Psoas muscle (tissue), 8 donors: ENCODE data around the gene INVS. TPM values are rescaled to one million over a fixed set of nuclear protein-coding genes. Genes with fewer than 3 reads are reported as not detected.

ENCODE experiments used
- ATAC-seq, 4 donors: fragments of 200-7000 bp; cut with Tn5 transposase; one replicate each; pipeline ENCODE4 v1.9.1; 2020; ENCODE audit warnings: moderate library complexity in 3 of 4, mild to moderate bottlenecking in 2 of 4
- DNase-seq, 2 donors: peaks; one replicate each; pipeline ENCODE4 v3.0.0-alpha.2; 2020
- H3K27ac ChIP-seq: fragments of 200-600 bp; one replicate; pipeline ENCODE4 v1.8.0; 2022
- H3K27me3 ChIP-seq, 3 donors: fragments of 200-600 bp in 1 of 3; one replicate each; pipeline versions ENCODE4 v1.6.1 to v1.8.0; 2013 to 2022; ENCODE audit warnings: low read length in 2 of 3, mild to moderate bottlenecking in 2 of 3, moderate library complexity in 1 of 3; ENCODE audit not compliant: insufficient read depth in 3 of 3
- H3K36me3 ChIP-seq, 2 donors: fragments of 200-600 bp in 1 of 2; one replicate each; pipeline versions ENCODE4 v1.6.1 to v1.8.0; 2013 to 2022; ENCODE audit warnings: low read depth in 1 of 2, mild to moderate bottlenecking in 1 of 2, moderate library complexity in 1 of 2; ENCODE audit not compliant: insufficient read depth in 1 of 2
- H3K4me1 ChIP-seq: fragments of 200-600 bp; one replicate; pipeline ENCODE4 v1.8.0; 2022
- H3K4me3 ChIP-seq: fragments of 200-600 bp; one replicate; pipeline ENCODE4 v1.8.0; 2022; ENCODE audit warnings: mild to moderate bottlenecking
- H3K9me3 ChIP-seq: fragments of 200-600 bp; one replicate; pipeline ENCODE4 v1.8.0; 2022
- CTCF ChIP-seq: fragments of 200-600 bp; IDR thresholded peaks from one replicate; pipeline ENCODE4 v1.8.0; 2022; ENCODE audit warnings: antibody characterized with exemption
- WGBS, 3 donors: extraction: QIAGEN DNeasy Blood & Tissue Kit; methylation state at CpG; one replicate each; pipeline versions ENCODE4 v1.1.6 to v1.1.7; 2013; 5-methylcytosine and 5-hydroxymethylcytosine counted together
- intact Hi-C, 2 donors: fragments of 100-400 bp; cut with DNase I; formaldehyde crosslinking; loops; one replicate each; pipeline versions ENCODE4 v1.11.0 to v1.14.2; 2022
- polyA plus RNA-seq, 3 donors: library from polyadenylated mRNA; stranded (reverse); fragments of 200-250 nt; gene quantifications; one replicate each; pipeline ENCODE4 v1.2.3, GENCODE V29; 2013
- total RNA-seq, 4 donors: library from RNA; stranded (reverse); fragmentation: NEBNext Ultra II Directional in 2 of 4; extraction: Animal tissue kit (Norgen Biotek cat#: 25700) in 2 of 4; gene quantifications; one replicate each; pipeline versions ENCODE4 v1.2.1 to v1.2.4, GENCODE V29; 2021 to 2023
- donor health status: healthy with polysubstance abuse.
- donor health status: DM: no; HTN: no; CAD: no; lungs with moderate emphysema.
- donor health status: Bipolar disorder and iron deficiency.
- donor health status: healthy.
- donor health status: DM: yes; HTN: yes; CAD: no.
- donor health status: DM: no; HTN: no; CAD: no.
- donor health status: DM: no; HTN: no; CAD: no.
- donor health status: DM: yes; HTN: yes; CAD: no.

Gene INVS
- total and polyA plus RNA-seq, 7 donors, result 1.6 to 7.3 (median 5.7) TPM

- TF ChIP-seq CTCF, result no peak
- Histone ChIP-seq H3K9me3 (no peaks in the 10 kb centered on the region), H3K27ac (no peak overlapping the region), H3K4me1 (peaks cover 4% of the 10 kb centered on the region), H3K36me3 (no peaks in the 10 kb centered on the region), H3K4me3 (no peak overlapping the region), H3K27me3 (no peaks in the 10 kb centered on the region)
- no peak for DNase-seq
- 91 to 100% (median 99%) methylated on average over 1 of the region's 1 CpG for WGBS, 3 donors
- ATAC-seq, result no peak
- intact Hi-C loops, result no loop called here
Observed at GRCh38 chr9:100208673-100209072, 109.6 kb downstream of the INVS start.

GRCh38 chr9:100211476-100211875 lies 112.4 kb downstream of the INVS start:
- WGBS, 3 donors, result 32 to 55% (median 34%) methylated on average over 1 of the region's 1 CpG
- no peaks in the 10 kb centered on the region for H3K9me3 ChIP-seq
- intact Hi-C loops, result loop anchor here in 1 of 2 donors (10.0 kb wide), 2 partner anchors 117 to 1027 kb away; partner anchors contain the start of genes ERP44 and INVS
- no peak overlapping the region for H3K4me3 ChIP-seq
- DNase-seq, result no peak
- peaks cover 4% of the 10 kb centered on the region for H3K4me1 ChIP-seq
- no peaks in the 10 kb centered on the region for H3K27me3 ChIP-seq
- H3K27ac ChIP-seq, result no peak overlapping the region
- TF ChIP-seq CTCF, result no peak
- no peak for ATAC-seq
- no peaks in the 10 kb centered on the region for H3K36me3 ChIP-seq

- no peak for ATAC-seq
- no peak for DNase-seq
- intact Hi-C loops, result loop anchor here (2.0 to 10.0 kb wide), 4 partner anchors 119 to 1029 kb away; partner anchors contain the start of genes ERP44 (in 1 of the 2) and INVS (in 1 of the 2)
- peaks cover 4% of the 10 kb centered on the region for H3K4me1 ChIP-seq
- no peak overlapping the region for H3K27ac ChIP-seq
- 70 to 75% (median 72%) methylated on average over 5 of the region's 5 CpGs for WGBS, 3 donors
- no peaks in the 10 kb centered on the region for H3K36me3 ChIP-seq
- H3K4me3 ChIP-seq, result no peak overlapping the region
- H3K27me3 ChIP-seq, result no peaks in the 10 kb centered on the region
- H3K9me3 ChIP-seq, result no peaks in the 10 kb centered on the region
- TF ChIP-seq CTCF, result no peak
Observed at GRCh38 chr9:100213730-100214477, 114.9 kb downstream of the INVS start.

GRCh38 chr9:100216178-100216787 lies 117.2 kb downstream of the INVS start:
- 73 to 75% (median 73%) methylated on average over 4 of the region's 4 CpGs for WGBS, 3 donors
- H3K27ac ChIP-seq, result no peak overlapping the region
- DNase-seq (peak; percentile 37 to 55), ATAC-seq (peak; percentile 43 to 89 (median 82))
- TF ChIP-seq CTCF, result peak; percentile 63
- no peaks in the 10 kb centered on the region for H3K36me3 ChIP-seq
- H3K4me1 ChIP-seq, result peaks cover 2% of the 10 kb centered on the region
- no peaks in the 10 kb centered on the region for H3K27me3 ChIP-seq
- no peak overlapping the region for H3K4me3 ChIP-seq
- no peaks in the 10 kb centered on the region for H3K9me3 ChIP-seq
- intact Hi-C loops, result loop anchor here in 1 of 2 donors (10.0 kb wide), 2 partner anchors 121 to 1031 kb away; partner anchors contain the start of genes ERP44 and INVS
